Duodenal mucosa (tissue), 2 donors: ENCODE data around the gene OS9.

ENCODE experiments used
- H3K27ac ChIP-seq: one replicate; pipeline ENCODE4 v1.7.0; 2013; ENCODE audit warnings: low read depth, low read length
- H3K27me3 ChIP-seq, 2 donors: one replicate each; pipeline ENCODE4 v1.7.0; 2013; ENCODE audit warnings: low read length in 2 of 2, control low read depth in 1 of 2; ENCODE audit not compliant: insufficient read depth in 2 of 2, control insufficient read depth in 1 of 2
- H3K36me3 ChIP-seq, 2 donors: one replicate each; pipeline ENCODE4 v1.7.0; 2013; ENCODE audit warnings: low read length in 2 of 2, control low read depth in 1 of 2; ENCODE audit not compliant: insufficient read depth in 2 of 2, control insufficient read depth in 1 of 2
- H3K4me1 ChIP-seq, 2 donors: one replicate each; pipeline ENCODE4 v1.7.0; 2013; ENCODE audit warnings: low read length in 2 of 2, control low read depth in 1 of 2; ENCODE audit not compliant: insufficient read depth in 2 of 2, control insufficient read depth in 1 of 2
- H3K4me3 ChIP-seq, 2 donors: one replicate each; pipeline ENCODE4 v1.7.0; 2013; ENCODE audit warnings: low read length in 2 of 2, low read depth in 1 of 2
- H3K9ac ChIP-seq, 2 donors: one replicate each; pipeline ENCODE4 v1.7.0; 2013; ENCODE audit warnings: low read length in 2 of 2, low read depth in 1 of 2
- H3K9me3 ChIP-seq, 2 donors: one replicate each; pipeline ENCODE4 v1.7.0; 2013; ENCODE audit warnings: low read length in 2 of 2, control low read depth in 1 of 2; ENCODE audit not compliant: control insufficient read depth in 1 of 2

OS9 gene

GRCh38 chr12:57741844-57742738 lies 48.2 kb downstream of the OS9 start:
- peak overlapping the region; percentile 51 to 73 for H3K4me3 ChIP-seq
- H3K27me3 ChIP-seq, result peaks cover 18 to 33% of the 10 kb centered on the region in 2 donors
- peak overlapping the region in 1 of 2 donors; percentile 57 for H3K9ac ChIP-seq
- peaks cover 0 to 8% of the 10 kb centered on the region in 2 donors for H3K36me3 ChIP-seq
- H3K27ac ChIP-seq, result no peak overlapping the region
- H3K4me1 ChIP-seq, result peaks cover 10 to 36% of the 10 kb centered on the region in 2 donors
- H3K9me3 ChIP-seq, result no peaks in the 10 kb centered on the region

GRCh38 chr12:57743769-57744168 lies 49.8 kb downstream of the OS9 start:
- peaks cover 10 to 36% of the 10 kb centered on the region in 2 donors for H3K4me1 ChIP-seq
- H3K9ac ChIP-seq, result no peak overlapping the region
- H3K9me3 ChIP-seq, result no peaks in the 10 kb centered on the region
- H3K4me3 ChIP-seq, result no peak overlapping the region
- no peak overlapping the region for H3K27ac ChIP-seq
- H3K36me3 ChIP-seq, result peaks cover 0 to 23% of the 10 kb centered on the region in 2 donors
- peaks cover 15 to 27% of the 10 kb centered on the region in 2 donors for H3K27me3 ChIP-seq

- Histone ChIP-seq H3K27me3 (peaks cover 10 to 23% of the 10 kb centered on the region in 2 donors), H3K36me3 (peaks cover 0 to 28% of the 10 kb centered on the region in 2 donors), H3K9ac (peak overlapping the region; percentile 92 to 99), H3K4me1 (peaks cover 10 to 32% of the 10 kb centered on the region in 2 donors), H3K9me3 (no peaks in the 10 kb centered on the region), H3K27ac (peak overlapping the region; percentile 89), H3K4me3 (peak overlapping the region; percentile 96 to 98)
Measured at GRCh38 chr12:57744194-57744776, 50.4 kb downstream of the OS9 start.

- H3K4me3 ChIP-seq, result peak within 1 kb of the TSS; percentile 96 to 98
- no peaks in the 10 kb centered on the region for H3K9me3 ChIP-seq
- H3K27me3 ChIP-seq, result peaks cover 7 to 17% of the 10 kb centered on the region in 2 donors
- peak within 1 kb of the TSS; percentile 89 for H3K27ac ChIP-seq
- H3K9ac ChIP-seq, result peak within 1 kb of the TSS; percentile 92 to 99
- H3K36me3 ChIP-seq, result peaks cover 0 to 33% of the 10 kb centered on the region in 2 donors
- peaks cover 10 to 28% of the 10 kb centered on the region in 2 donors for H3K4me1 ChIP-seq
Measured at GRCh38 chr12:57744777-57745484, 51.0 kb downstream of the OS9 start, which contains the start of gene TSPAN31. Gene TSPAN31 (plus strand): TSS chr12:57745039. CDS start chr12:57745155, 116 bp downstream.

- Histone ChIP-seq H3K36me3 (peaks cover 0 to 37% of the 10 kb centered on the region in 2 donors), H3K27ac (peak overlapping the region; percentile 89), H3K27me3 (peaks cover 7 to 13% of the 10 kb centered on the region in 2 donors), H3K4me1 (peaks cover 10 to 25% of the 10 kb centered on the region in 2 donors), H3K4me3 (peak overlapping the region; percentile 96 to 98), H3K9ac (peak overlapping the region; percentile 92 to 99), H3K9me3 (no peaks in the 10 kb centered on the region)
Measured at GRCh38 chr12:57745485-57745881, 51.6 kb downstream of the OS9 start.

- peaks cover 13 to 23% of the 10 kb centered on the region in 2 donors for H3K4me1 ChIP-seq
- peak overlapping the region; percentile 96 to 98 for H3K4me3 ChIP-seq
- H3K27ac ChIP-seq, result no peak overlapping the region
- no peaks in the 10 kb centered on the region for H3K9me3 ChIP-seq
- H3K9ac ChIP-seq, result no peak overlapping the region
- H3K36me3 ChIP-seq, result peaks cover 0 to 37% of the 10 kb centered on the region in 2 donors
- peaks cover 1 to 9% of the 10 kb centered on the region in 2 donors for H3K27me3 ChIP-seq
Measured at GRCh38 chr12:57746025-57746424, 52.1 kb downstream of the OS9 start.

GRCh38 chr12:57749061-57749460 lies 55.1 kb downstream of the OS9 start:
- peaks cover 0 to 37% of the 10 kb centered on the region in 2 donors for H3K36me3 ChIP-seq
- H3K27ac ChIP-seq, result no peak overlapping the region
- no peaks in the 10 kb centered on the region for H3K9me3 ChIP-seq
- H3K4me1 ChIP-seq, result peaks cover 36 to 38% of the 10 kb centered on the region in 2 donors
- H3K9ac ChIP-seq, result no peak overlapping the region
- H3K27me3 ChIP-seq, result no peaks in the 10 kb centered on the region
- H3K4me3 ChIP-seq, result no peak overlapping the region

- H3K9me3 ChIP-seq, result no peaks in the 10 kb centered on the region
- peak overlapping the region; percentile 88 to 96 for H3K4me3 ChIP-seq
- H3K9ac ChIP-seq, result peak overlapping the region; percentile 86 to 90
- H3K27me3 ChIP-seq, result no peaks in the 10 kb centered on the region
- no peak overlapping the region for H3K27ac ChIP-seq
- H3K4me1 ChIP-seq, result peaks cover 35% of the 10 kb centered on the region in 2 donors
- peaks cover 0 to 37% of the 10 kb centered on the region in 2 donors for H3K36me3 ChIP-seq
Measured at GRCh38 chr12:57750561-57751431, 56.9 kb downstream of the OS9 start.

- Histone ChIP-seq H3K9ac (peak overlapping the region; percentile 86 to 90), H3K4me3 (peak overlapping the region; percentile 88 to 96), H3K27ac (peak overlapping the region; percentile 62), H3K9me3 (no peaks in the 10 kb centered on the region), H3K36me3 (peaks cover 0 to 36% of the 10 kb centered on the region in 2 donors), H3K4me1 (peaks cover 37 to 40% of the 10 kb centered on the region in 2 donors), H3K27me3 (no peaks in the 10 kb centered on the region)
Measured at GRCh38 chr12:57751432-57751787, 57.5 kb downstream of the OS9 start.
